KOPT-K1 (cell line): ENCODE results near the gene LACTBL1.

Source experiments
- H3K27ac ChIP-seq: fragments of 200-600 bp; sonication (generic); 2 replicates; pipeline ENCODE4 v1.5.1; 2016; ENCODE audit warnings: antibody characterized with exemption, mild to moderate bottlenecking, low read depth, low read length; ENCODE audit not compliant: poor library complexity, severe bottlenecking
- H3K36me3 ChIP-seq: fragments of 200-600 bp; sonication (generic); 2 replicates; pipeline ENCODE4 v1.5.1; 2017; ENCODE audit warnings: antibody characterized with exemption, mild to moderate bottlenecking, low read length, moderate library complexity; ENCODE audit not compliant: insufficient read depth
- H3K9me3 ChIP-seq: fragments of 200-600 bp; sonication (generic); 2 replicates; pipeline ENCODE4 v1.5.1; 2017; ENCODE audit warnings: antibody characterized with exemption, low read length, mild to moderate bottlenecking; ENCODE audit not compliant: insufficient read depth, poor library complexity, severe bottlenecking

LACTBL1 gene

GRCh38 chr1:22935433-22935832 lies 37.2 kb downstream of the LACTBL1 start:
- Histone ChIP-seq H3K27ac (no peak overlapping the region), H3K9me3 (peaks cover 4% of the 10 kb centered on the region), H3K36me3 (no peaks in the 10 kb centered on the region)

- no peaks in the 10 kb centered on the region for H3K36me3 ChIP-seq
- H3K9me3 ChIP-seq, result no peaks in the 10 kb centered on the region
- H3K27ac ChIP-seq, result no peak overlapping the region
These were observed 39.7 kb downstream of the LACTBL1 start for GRCh38 chr1:22932803-22933470.

GRCh38 chr1:22930240-22930912 lies 42.3 kb downstream of the LACTBL1 start:
- no peaks in the 10 kb centered on the region for H3K36me3 ChIP-seq

DNA sequence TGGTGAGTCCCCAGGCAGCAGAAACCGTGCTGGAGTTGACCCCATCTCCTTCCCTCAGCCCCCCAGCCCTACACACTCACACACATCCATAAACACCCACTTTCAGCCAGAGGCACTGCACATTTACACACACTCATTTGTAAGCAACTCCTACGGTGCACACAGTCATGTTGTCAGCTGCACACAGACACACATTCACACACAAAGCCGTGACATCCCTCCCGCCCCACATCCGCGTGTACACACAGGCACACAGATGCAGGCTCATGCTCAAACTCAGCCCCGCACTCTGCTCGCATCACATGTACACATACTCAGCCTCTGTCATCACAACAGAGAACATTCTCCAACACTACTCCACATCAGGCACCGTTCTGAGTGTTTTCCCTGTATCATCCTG lies 47.6 kb downstream of the LACTBL1 start:
- Histone ChIP-seq H3K27ac (no peak overlapping the region), H3K36me3 (no peaks in the 10 kb centered on the region), H3K9me3 (no peaks in the 10 kb centered on the region)

More at GRCh38 chr1:22930240-22930912, 42.3 kb downstream of the LACTBL1 start:
- H3K9me3 ChIP-seq, result no peaks in the 10 kb centered on the region
- H3K27ac ChIP-seq, result no peak overlapping the region

GRCh38 chr1:22922640-22923039 lies 50.0 kb downstream of the LACTBL1 start:
- H3K27ac ChIP-seq, result no peak overlapping the region
- no peaks in the 10 kb centered on the region for H3K36me3 ChIP-seq
- H3K9me3 ChIP-seq, result no peaks in the 10 kb centered on the region

- Histone ChIP-seq H3K36me3 (no peaks in the 10 kb centered on the region), H3K9me3 (no peaks in the 10 kb centered on the region), H3K27ac (no peak overlapping the region)
These were observed 51.1 kb downstream of the LACTBL1 start for GRCh38 chr1:22921452-22922126.

GRCh38 chr1:22920734-22921451 lies 51.8 kb downstream of the LACTBL1 start:
- Histone ChIP-seq H3K9me3 (no peaks in the 10 kb centered on the region), H3K36me3 (no peaks in the 10 kb centered on the region), H3K27ac (no peak overlapping the region)

GRCh38 chr1:22920026-22920733 lies 52.5 kb downstream of the LACTBL1 start:
- H3K9me3 ChIP-seq, result no peaks in the 10 kb centered on the region
- H3K27ac ChIP-seq, result no peak overlapping the region
- no peaks in the 10 kb centered on the region for H3K36me3 ChIP-seq

GRCh38 chr1:22919341-22920025 lies 53.2 kb downstream of the LACTBL1 start:
- H3K27ac ChIP-seq, result no peak overlapping the region
- no peaks in the 10 kb centered on the region for H3K36me3 ChIP-seq
- H3K9me3 ChIP-seq, result no peaks in the 10 kb centered on the region

GRCh38 chr1:22918644-22919043 lies 54.0 kb downstream of the LACTBL1 start:
- Histone ChIP-seq H3K36me3 (no peaks in the 10 kb centered on the region), H3K9me3 (no peaks in the 10 kb centered on the region), H3K27ac (no peak overlapping the region)

DNA sequence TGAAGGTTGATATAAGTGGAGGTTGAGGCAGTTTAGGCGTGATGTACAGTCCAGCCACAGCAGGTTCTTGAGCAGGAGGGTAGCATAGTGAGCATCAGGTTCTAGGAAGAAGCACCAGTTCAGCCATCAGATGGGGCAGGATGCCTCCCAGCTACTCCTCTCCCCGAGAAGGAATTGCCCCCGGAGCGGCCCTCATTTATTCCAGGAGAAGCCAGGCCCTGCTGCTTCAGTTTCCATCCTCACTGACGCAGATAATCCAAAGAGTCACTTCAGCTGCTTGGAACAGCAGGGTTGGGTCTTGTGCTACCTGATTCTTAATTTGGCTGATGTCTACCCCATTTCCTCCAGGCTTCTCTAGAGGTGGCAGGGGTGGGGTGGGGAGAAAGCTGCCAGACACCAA lies 54.7 kb downstream of the LACTBL1 start:
- no peaks in the 10 kb centered on the region for H3K36me3 ChIP-seq
- no peaks in the 10 kb centered on the region for H3K9me3 ChIP-seq
- no peak overlapping the region for H3K27ac ChIP-seq

GRCh38 chr1:22916471-22916820 lies 56.2 kb downstream of the LACTBL1 start:
- Histone ChIP-seq H3K9me3 (no peaks in the 10 kb centered on the region), H3K27ac (no peak overlapping the region), H3K36me3 (no peaks in the 10 kb centered on the region)

- Histone ChIP-seq H3K27ac (no peak overlapping the region), H3K9me3 (no peaks in the 10 kb centered on the region), H3K36me3 (no peaks in the 10 kb centered on the region)
These were observed 56.7 kb downstream of the LACTBL1 start for GRCh38 chr1:22915816-22916470.

GRCh38 chr1:22915231-22915630 lies 57.4 kb downstream of the LACTBL1 start:
- Histone ChIP-seq H3K27ac (no peak overlapping the region), H3K36me3 (no peaks in the 10 kb centered on the region), H3K9me3 (no peaks in the 10 kb centered on the region)
